Effector memory CD4-positive, alpha-beta T cell (primary cell): ENCODE data around the gene VSIR.

ENCODE experiments used
- DNase-seq, 3 donors: peaks; one replicate each; pipeline ENCODE4 v3.0.0-alpha.2; 2020
- H3K27ac ChIP-seq: 2 replicates; pipeline ENCODE4 v1.7.0; 2013; ENCODE audit warnings: mild to moderate bottlenecking, low read length, moderate library complexity; ENCODE audit not compliant: insufficient read depth, poor library complexity, severe bottlenecking
- H3K27me3 ChIP-seq: replicated peaks from 2 replicates; pipeline ENCODE4 v1.7.0; 2013; ENCODE audit warnings: mild to moderate bottlenecking, low read length; ENCODE audit not compliant: insufficient read depth, control insufficient read depth, poor library complexity, severe bottlenecking
- H3K36me3 ChIP-seq: 2 replicates; pipeline ENCODE4 v1.7.0; 2013; ENCODE audit warnings: mild to moderate bottlenecking, low read length, moderate library complexity; ENCODE audit not compliant: control insufficient read depth, insufficient read depth
- H3K4me1 ChIP-seq: 2 replicates; pipeline ENCODE4 v1.7.0; 2013; ENCODE audit warnings: low read length, mild to moderate bottlenecking; ENCODE audit not compliant: control insufficient read depth, insufficient read depth, poor library complexity, severe bottlenecking
- H3K4me3 ChIP-seq: 2 replicates; pipeline ENCODE4 v1.7.0; 2013; ENCODE audit warnings: low read length, low read depth, mild to moderate bottlenecking; ENCODE audit not compliant: insufficient read depth, poor library complexity, severe bottlenecking
- H3K9me3 ChIP-seq: 2 replicates; pipeline ENCODE4 v1.7.0; 2013; ENCODE audit warnings: mild to moderate bottlenecking, low read length, moderate library complexity; ENCODE audit not compliant: control insufficient read depth

VSIR gene

GRCh38 chr10:71720288-71720687, 53.0 kb downstream of the VSIR start:
- no peak for DNase-seq
- Histone ChIP-seq H3K27ac (no peak overlapping the region), H3K27me3 (no peaks in the 10 kb centered on the region), H3K4me1 (peaks cover 37% of the 10 kb centered on the region), H3K4me3 (no peak overlapping the region), H3K36me3 (no peaks in the 10 kb centered on the region), H3K9me3 (no peaks in the 10 kb centered on the region)

GRCh38 chr10:71719464-71720201, 53.7 kb downstream of the VSIR start, which contains the start of gene C10orf105:
C10orf105 (minus strand) TSS chr10:71719778; CDS start chr10:71716337, 3,441 bp downstream.
- DNase-seq, result no peak
- no peaks in the 10 kb centered on the region for H3K27me3 ChIP-seq
- H3K9me3 ChIP-seq, result no peaks in the 10 kb centered on the region
- H3K27ac ChIP-seq, result no peak within 1 kb of the TSS
- H3K36me3 ChIP-seq, result no peaks in the 10 kb centered on the region
- no peak within 1 kb of the TSS for H3K4me3 ChIP-seq
- peaks cover 37% of the 10 kb centered on the region for H3K4me1 ChIP-seq

- H3K4me3 ChIP-seq, result no peak overlapping the region
- H3K27ac ChIP-seq, result no peak overlapping the region
- no peaks in the 10 kb centered on the region for H3K27me3 ChIP-seq
- H3K36me3 ChIP-seq, result no peaks in the 10 kb centered on the region
- H3K4me1 ChIP-seq, result peaks cover 43% of the 10 kb centered on the region
- no peak for DNase-seq
- H3K9me3 ChIP-seq, result no peaks in the 10 kb centered on the region
Measured at GRCh38 chr10:71719042-71719441, 54.3 kb downstream of the VSIR start.

- DNase-seq, result no peak
- H3K4me1 ChIP-seq, result peaks cover 46% of the 10 kb centered on the region
- no peak overlapping the region for H3K27ac ChIP-seq
- H3K4me3 ChIP-seq, result no peak overlapping the region
- no peaks in the 10 kb centered on the region for H3K9me3 ChIP-seq
- H3K36me3 ChIP-seq, result no peaks in the 10 kb centered on the region
- no peaks in the 10 kb centered on the region for H3K27me3 ChIP-seq
Measured at GRCh38 chr10:71718165-71718698, 55.1 kb downstream of the VSIR start.

GRCh38 chr10:71717551-71717951, 55.8 kb downstream of the VSIR start:
- H3K4me3 ChIP-seq, result no peak overlapping the region
- no peak overlapping the region for H3K27ac ChIP-seq
- H3K27me3 ChIP-seq, result no peaks in the 10 kb centered on the region
- no peaks in the 10 kb centered on the region for H3K36me3 ChIP-seq
- DNase-seq, result no peak
- no peaks in the 10 kb centered on the region for H3K9me3 ChIP-seq
- peaks cover 53% of the 10 kb centered on the region for H3K4me1 ChIP-seq

- H3K4me1 ChIP-seq, result peaks cover 57% of the 10 kb centered on the region
- H3K4me3 ChIP-seq, result no peak overlapping the region
- DNase-seq, result no peak
- H3K27me3 ChIP-seq, result no peaks in the 10 kb centered on the region
- no peaks in the 10 kb centered on the region for H3K9me3 ChIP-seq
- no peak overlapping the region for H3K27ac ChIP-seq
- H3K36me3 ChIP-seq, result no peaks in the 10 kb centered on the region
Measured at GRCh38 chr10:71717056-71717455, 56.3 kb downstream of the VSIR start.

DNA sequence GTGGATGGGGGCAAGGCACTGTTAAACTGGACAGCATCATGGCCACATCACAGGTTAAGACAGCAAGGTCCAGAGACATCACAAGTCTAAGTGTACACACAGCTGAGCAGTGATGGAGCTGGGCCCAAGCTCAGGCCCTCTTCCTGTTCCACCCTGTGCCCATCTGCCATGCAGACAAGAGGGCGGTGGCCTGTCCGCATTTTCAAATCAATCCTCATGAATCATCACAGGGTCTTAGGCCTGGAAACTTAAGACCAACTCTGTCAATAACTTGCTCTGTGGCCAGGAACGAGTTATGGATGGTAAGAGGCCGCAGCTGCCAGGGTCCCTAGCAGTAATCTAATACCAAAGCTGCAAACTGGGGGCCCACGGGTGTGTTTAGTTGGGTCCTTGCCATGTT, 56.9 kb downstream of the VSIR start:
- DNase-seq, result no peak
- Histone ChIP-seq H3K36me3 (no peaks in the 10 kb centered on the region), H3K4me3 (no peak overlapping the region), H3K27ac (no peak overlapping the region), H3K9me3 (no peaks in the 10 kb centered on the region), H3K27me3 (no peaks in the 10 kb centered on the region), H3K4me1 (peaks cover 54% of the 10 kb centered on the region)

GRCh38 chr10:71715860-71716259, 57.5 kb downstream of the VSIR start:
- no peak overlapping the region for H3K27ac ChIP-seq
- no peaks in the 10 kb centered on the region for H3K9me3 ChIP-seq
- no peak overlapping the region for H3K4me3 ChIP-seq
- DNase-seq, result no peak
- no peaks in the 10 kb centered on the region for H3K27me3 ChIP-seq
- peaks cover 52% of the 10 kb centered on the region for H3K4me1 ChIP-seq
- no peaks in the 10 kb centered on the region for H3K36me3 ChIP-seq

- Histone ChIP-seq H3K27me3 (no peaks in the 10 kb centered on the region), H3K36me3 (no peaks in the 10 kb centered on the region), H3K4me1 (peaks cover 48% of the 10 kb centered on the region), H3K9me3 (no peaks in the 10 kb centered on the region), H3K4me3 (peak overlapping the region; percentile 35), H3K27ac (peak overlapping the region; percentile 77)
- no peak for DNase-seq
Measured at GRCh38 chr10:71715026-71715425, 58.3 kb downstream of the VSIR start.

DNA sequence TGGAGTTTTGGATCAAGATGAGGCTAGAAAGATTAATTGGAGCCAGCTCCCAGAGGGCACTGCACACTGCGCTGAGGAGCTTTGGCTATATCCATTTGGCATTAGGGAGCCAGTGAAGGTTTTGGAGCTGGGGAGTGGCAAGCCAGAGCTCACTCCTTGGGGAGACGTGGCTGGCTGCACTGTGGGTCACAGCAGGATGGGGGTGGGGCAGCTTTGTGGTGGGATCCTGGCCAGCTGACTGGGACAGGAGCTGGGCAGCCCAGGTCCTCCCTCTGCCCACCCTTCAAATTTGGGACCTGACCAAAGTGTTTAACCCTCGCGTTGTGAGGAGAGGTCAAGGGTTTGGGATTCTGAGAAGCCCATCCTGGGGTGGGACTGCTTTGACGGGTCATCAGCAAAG, 58.7 kb downstream of the VSIR start:
- H3K9me3 ChIP-seq, result no peaks in the 10 kb centered on the region
- no peaks in the 10 kb centered on the region for H3K36me3 ChIP-seq
- DNase-seq, result no peak
- peak overlapping the region; percentile 35 for H3K4me3 ChIP-seq
- peaks cover 48% of the 10 kb centered on the region for H3K4me1 ChIP-seq
- peak overlapping the region; percentile 77 for H3K27ac ChIP-seq
- no peaks in the 10 kb centered on the region for H3K27me3 ChIP-seq
